G401.6 (cell line): Measurements from ENCODE around the gene SPON1.
"Not testable (repeated sequence)": the region's sequence is repeated elsewhere in the genome, so short reads cannot be mapped to it uniquely, and the experiment has no call there.

ENCODE experiments used
- FAIRE-seq: peaks from 2 replicates; lab custom pipeline; 2012; peaks lifted over from hg19 to GRCh38; lab: Jason Lieb, UNC

SPON1 gene

GRCh38 chr11:13962562-13963168 is at the start of gene SPON1:
Gene SPON1 (plus strand): TSS chr11:13962723. CDS start chr11:13962905, 182 bp downstream.
- FAIRE-seq, result no peak

- no peak for FAIRE-seq
Measured at GRCh38 chr11:13917264-13917663, 45.3 kb upstream of the SPON1 start.

- FAIRE-seq, result no peak
Measured at GRCh38 chr11:13917904-13918303, 44.6 kb upstream of the SPON1 start.

- no peak for FAIRE-seq
Measured at GRCh38 chr11:13920756-13921155, 41.8 kb upstream of the SPON1 start.

GRCh38 chr11:13921545-13921944 is 41.0 kb upstream of the SPON1 start:
- FAIRE-seq, result no peak

GRCh38 chr11:13923182-13923581 is 39.3 kb upstream of the SPON1 start:
- FAIRE-seq, result no peak

- no peak for FAIRE-seq
Measured at GRCh38 chr11:13923716-13924650, 38.5 kb upstream of the SPON1 start.

GRCh38 chr11:13924801-13925327 is 37.7 kb upstream of the SPON1 start:
- no peak for FAIRE-seq

GRCh38 chr11:13926366-13926765 is 36.2 kb upstream of the SPON1 start:
- not testable (repeated sequence) for FAIRE-seq

GRCh38 chr11:13926981-13927380 is 35.5 kb upstream of the SPON1 start:
- no peak for FAIRE-seq

GRCh38 chr11:13927481-13927880 is 35.0 kb upstream of the SPON1 start:
- FAIRE-seq, result no peak

GRCh38 chr11:13928566-13929251 is 33.8 kb upstream of the SPON1 start:
- FAIRE-seq, result no peak

- FAIRE-seq, result no peak
Measured at GRCh38 chr11:13929395-13929891, 33.1 kb upstream of the SPON1 start.

- FAIRE-seq, result no peak
Measured at GRCh38 chr11:13931356-13931755, 31.2 kb upstream of the SPON1 start.

GRCh38 chr11:13937154-13937553 is 25.4 kb upstream of the SPON1 start:
- not testable (repeated sequence) for FAIRE-seq

- not testable (repeated sequence) for FAIRE-seq
Measured at GRCh38 chr11:13938829-13939228, 23.7 kb upstream of the SPON1 start.

GRCh38 chr11:13939961-13940906 is 22.3 kb upstream of the SPON1 start:
- FAIRE-seq, result no peak

GRCh38 chr11:13940907-13941256 is 21.6 kb upstream of the SPON1 start:
- no peak for FAIRE-seq

GRCh38 chr11:13941775-13942174 is 20.7 kb upstream of the SPON1 start:
- FAIRE-seq, result no peak

- no peak for FAIRE-seq
Measured at GRCh38 chr11:13942378-13942777, 20.1 kb upstream of the SPON1 start.

GRCh38 chr11:13942971-13943381 is 19.5 kb upstream of the SPON1 start:
- no peak for FAIRE-seq
